Endothelial cell of umbilical vein (primary cell): ENCODE data around the gene AUTS2. TPM values are rescaled to one million over a fixed set of nuclear protein-coding genes. Genes with fewer than 3 reads are reported as not detected.
"Not testable (repeated sequence)": the region's sequence is repeated elsewhere in the genome, so short reads cannot be mapped to it uniquely, and the experiment has no call there.

Source experiments
- BruUV-seq: library from RNA; stranded (reverse); fragments of 400-500 nt; replicated peaks from 2 replicates; lab custom pipeline; 2021; lab: Mats Ljungman, UMichigan
- CTCF ChIA-PET: fragments of 300-600, 350-600 bp; sonication (Branson Sonifier 250); formaldehyde crosslinking; loops from one replicate; lab custom pipeline; 2021; ENCODE audit warnings: antibody characterized with exemption, inconsistent platforms; lab: Charles Lee
- POLR2A ChIA-PET: fragments of 300-600, 350-600 bp; sonication (Branson Sonifier 250); formaldehyde crosslinking; loops from one replicate; lab custom pipeline; 2021; ENCODE audit warnings: antibody characterized with exemption, inconsistent platforms; lab: Charles Lee
- DNase-seq: peaks from one replicate; pipeline ENCODE4 v3.0.0-alpha.2; 2011; ENCODE audit warnings: low read depth, low spot score
- FAIRE-seq: peaks from 2 replicates; lab custom pipeline; 2011; peaks lifted over from hg19 to GRCh38; lab: Jason Lieb, UNC
- H2AFZ ChIP-seq: 2 replicates; pipeline ENCODE4 v1.6.0; 2012; ENCODE audit warnings: low read depth, low read length, control low read depth, inconsistent platforms
- H3K27ac ChIP-seq: 2 replicates; pipeline ENCODE4 v1.5.1; 2011; ENCODE audit warnings: low read depth, mild to moderate bottlenecking, control low read depth, low read length, moderate library complexity; ENCODE audit not compliant: insufficient read depth
- H3K27me3 ChIP-seq, 2 experiments: 2 replicates each; pipeline versions ENCODE4 v1.6.0 to v1.6.1; 2011; ENCODE audit warnings: low read length in 2 of 2, mixed read lengths in 1 of 2; ENCODE audit not compliant: control insufficient read depth in 2 of 2, insufficient read depth in 2 of 2
- H3K36me3 ChIP-seq, 2 experiments: 2 replicates in 1 of 2; 3 replicates in 1 of 2; pipeline ENCODE4 v1.5.1; 2011; ENCODE audit warnings: low read length in 2 of 2, mild to moderate bottlenecking in 1 of 2, moderate library complexity in 1 of 2; ENCODE audit not compliant: control insufficient read depth in 2 of 2, insufficient read depth in 2 of 2; ENCODE audit errors: extremely low read depth in 1 of 2
- H3K4me1 ChIP-seq: 3 replicates; pipeline ENCODE4 v1.5.1; 2011; ENCODE audit warnings: mild to moderate bottlenecking, low read length; ENCODE audit not compliant: control insufficient read depth, insufficient read depth; ENCODE audit errors: extremely low read depth
- H3K4me2 ChIP-seq: 2 replicates; pipeline ENCODE4 v1.6.1; 2011; ENCODE audit warnings: low read length, control low read depth, mixed read lengths; ENCODE audit not compliant: insufficient read depth
- H3K4me3 ChIP-seq, 3 experiments: fragments of 200-600 bp in 1 of 3; sonication (generic), shearing (Covaris generic) in 1 of 3; replicated peaks in 1 of 3; 2 replicates each; pipeline ENCODE4 v1.5.1; 2011 to 2016; ENCODE audit warnings: control low read depth in 3 of 3, low read length in 3 of 3, mild to moderate bottlenecking in 2 of 3, inconsistent platforms in 1 of 3, low read depth in 1 of 3, moderate library complexity in 1 of 3; ENCODE audit not compliant: insufficient read depth in 1 of 3
- H3K79me2 ChIP-seq: 2 replicates; pipeline ENCODE4 v1.6.0; 2012; ENCODE audit warnings: low read length, inconsistent platforms; ENCODE audit not compliant: control insufficient read depth, insufficient read depth
- H3K9ac ChIP-seq: replicated peaks from 2 replicates; pipeline ENCODE3; 2011; ENCODE audit warnings: low read length, control low read depth; ENCODE audit not compliant: insufficient read depth; ENCODE audit errors: extremely low read depth
- H3K9me1 ChIP-seq: replicated peaks from 3 replicates; pipeline ENCODE4 v1.6.0; 2011; ENCODE audit warnings: mild to moderate bottlenecking, low read length; ENCODE audit not compliant: control insufficient read depth, insufficient read depth; ENCODE audit errors: extremely low read depth
- H3K9me3 ChIP-seq: replicated peaks from 2 replicates; pipeline ENCODE4 v1.5.1; 2012; ENCODE audit warnings: low read length, inconsistent platforms; ENCODE audit not compliant: control insufficient read depth, insufficient read depth
- H4K20me1 ChIP-seq: replicated peaks from 2 replicates; pipeline ENCODE3; 2011; ENCODE audit warnings: mild to moderate bottlenecking, low read length; ENCODE audit not compliant: control insufficient read depth, insufficient read depth; ENCODE audit errors: extremely low read depth
- EZH2 ChIP-seq: IDR thresholded peaks from 2 replicates; pipeline ENCODE4 v1.6.1; 2012; ENCODE audit warnings: borderline replicate concordance, low read depth, mild to moderate bottlenecking, moderate library complexity, low read length, inconsistent platforms; ENCODE audit not compliant: severe bottlenecking
- FOS ChIP-seq: IDR thresholded peaks from 2 replicates; pipeline ENCODE4 v1.6.1; 2011; ENCODE audit warnings: mild to moderate bottlenecking, low read length, moderate library complexity, borderline replicate concordance; ENCODE audit not compliant: insufficient read depth
- GATA2 ChIP-seq: IDR thresholded peaks from 2 replicates; pipeline ENCODE4 v1.7.0; 2011; ENCODE audit warnings: low read depth, mild to moderate bottlenecking, moderate library complexity, mixed read lengths, low read length; ENCODE audit not compliant: insufficient read length, insufficient read depth
- JUN ChIP-seq: IDR thresholded peaks from 2 replicates; pipeline ENCODE4 v1.6.1; 2011; ENCODE audit warnings: borderline replicate concordance, low read depth; ENCODE audit not compliant: insufficient read length, insufficient read depth
- MYC ChIP-seq: IDR thresholded peaks from one replicate; pipeline ENCODE4 v1.6.1; 2011; ENCODE audit warnings: mild to moderate bottlenecking, low read depth, low read length
- POLR2A ChIP-seq: IDR thresholded peaks from 2 replicates; pipeline ENCODE4 v1.6.1; 2012; ENCODE audit warnings: low read depth, mild to moderate bottlenecking, control low read depth, low read length
- POLR2AphosphoS5 ChIP-seq: IDR thresholded peaks from 2 replicates; pipeline ENCODE4 v1.6.1; 2012; ENCODE audit warnings: low read depth, mild to moderate bottlenecking, control low read depth, low read length, moderate library complexity; ENCODE audit not compliant: insufficient read depth
- dilution Hi-C: fragments of 300-500 bp; cut with MboI; formaldehyde crosslinking; loops from one replicate; pipeline ENCODE4 v1.15.0; 2019; ENCODE audit warnings: low sequenced_read_pairs; ENCODE audit not compliant: extremely low pct_ligation_motif_present
- intact Hi-C: fragments of 100-400 bp; cut with micrococcal nuclease; formaldehyde crosslinking; loops from one replicate; pipeline ENCODE4 v1.10.0; 2022
- polyA plus RNA-seq, 4 experiments: library from polyadenylated mRNA; depleted of rRNA in 3 of 4; stranded (reverse) in 3 of 4; unstranded in 1 of 4; fragments of >200 nt; gene quantifications; 2 replicates each; pipeline versions ENCODE4 v1.2.1 to v1.2.3, GENCODE V29; 2011 to 2012; ENCODE audit warnings: missing spikeins in 1 of 4
- total RNA-seq: library from RNA; stranded (reverse); gene quantifications from 2 replicates; pipeline ENCODE4 v1.2.3, GENCODE V29; 2021
- TF ChIP-seq, protein P1 (sequence below), 2 donors: IDR thresholded peaks; 1 replicate in 1 of 2; 2 replicates in 1 of 2; pipeline ENCODE4 v1.5.1; 2011; ENCODE audit warnings: low read length in 2 of 2, mild to moderate bottlenecking in 2 of 2, moderate library complexity in 2 of 2, control low read depth in 1 of 2, inconsistent platforms in 1 of 2, low read depth in 1 of 2; ENCODE audit not compliant: insufficient read depth in 1 of 2; ENCODE audit errors: extremely low read depth in 1 of 2
- TF ChIP-seq, protein P2 (sequence below): IDR thresholded peaks from 2 replicates; pipeline ENCODE4 v1.6.1; 2011; ENCODE audit not compliant: insufficient read depth, insufficient read length

AUTS2 gene
- total and polyA plus RNA-seq, 2 donors (not counting 3 experiments of a cell fraction or from before 2014, with no cell fraction given) = 0.59 to 8.0 TPM

DNA sequence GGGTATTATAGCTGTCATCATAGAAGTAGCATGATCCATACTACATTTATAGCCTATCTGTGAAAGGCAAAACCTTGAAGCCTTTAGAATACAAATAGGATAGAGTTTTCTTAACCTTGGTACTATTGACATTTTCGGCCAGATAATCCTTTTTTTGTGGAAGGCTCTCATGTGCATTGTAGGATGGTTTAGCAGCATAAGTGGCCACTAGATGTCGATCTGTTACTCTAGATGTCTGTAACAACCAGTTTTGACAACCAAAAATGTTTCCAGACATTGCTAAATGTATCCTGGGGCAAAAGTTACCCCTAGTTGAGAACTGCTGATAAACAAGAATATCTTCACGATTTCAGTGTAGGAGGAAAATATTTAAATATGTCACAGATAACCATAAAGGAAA is 1214.2 kb downstream of the AUTS2 start:
- Histone ChIP-seq H3K4me2 (no peak overlapping the region), H3K9me3 (no peaks in the 10 kb centered on the region), H3K4me1 (no peaks in the 10 kb centered on the region), H3K27me3 (no peaks in the 10 kb centered on the region), H3K36me3 (no peaks in the 10 kb centered on the region), H4K20me1 (no peaks in the 10 kb centered on the region), H2AFZ (no peak overlapping the region), H3K79me2 (no peaks in the 10 kb centered on the region), H3K9me1 (no peaks in the 10 kb centered on the region), H3K27ac (no peak overlapping the region), H3K9ac (no peak overlapping the region), H3K4me3 (no peak overlapping the region)
- ChIA-PET POLR2A (no interaction called here), CTCF (no interaction called here)
- DNase-seq = no peak
- intact Hi-C loops (no loop called here), dilution Hi-C loops (no loop called here)
- TF ChIP-seq MYC = no peak
- TF ChIP-seq, protein P1, sequence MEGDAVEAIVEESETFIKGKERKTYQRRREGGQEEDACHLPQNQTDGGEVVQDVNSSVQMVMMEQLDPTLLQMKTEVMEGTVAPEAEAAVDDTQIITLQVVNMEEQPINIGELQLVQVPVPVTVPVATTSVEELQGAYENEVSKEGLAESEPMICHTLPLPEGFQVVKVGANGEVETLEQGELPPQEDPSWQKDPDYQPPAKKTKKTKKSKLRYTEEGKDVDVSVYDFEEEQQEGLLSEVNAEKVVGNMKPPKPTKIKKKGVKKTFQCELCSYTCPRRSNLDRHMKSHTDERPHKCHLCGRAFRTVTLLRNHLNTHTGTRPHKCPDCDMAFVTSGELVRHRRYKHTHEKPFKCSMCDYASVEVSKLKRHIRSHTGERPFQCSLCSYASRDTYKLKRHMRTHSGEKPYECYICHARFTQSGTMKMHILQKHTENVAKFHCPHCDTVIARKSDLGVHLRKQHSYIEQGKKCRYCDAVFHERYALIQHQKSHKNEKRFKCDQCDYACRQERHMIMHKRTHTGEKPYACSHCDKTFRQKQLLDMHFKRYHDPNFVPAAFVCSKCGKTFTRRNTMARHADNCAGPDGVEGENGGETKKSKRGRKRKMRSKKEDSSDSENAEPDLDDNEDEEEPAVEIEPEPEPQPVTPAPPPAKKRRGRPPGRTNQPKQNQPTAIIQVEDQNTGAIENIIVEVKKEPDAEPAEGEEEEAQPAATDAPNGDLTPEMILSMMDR (IDR thresholded peaks at IDR 0.05; ENCODE audit: extremely low read depth in 1 of 2, insufficient read depth in 1 of 2, low read depth in 1 of 2, low read length in 2 of 2) = no peak
- no peak for TF ChIP-seq POLR2A
- TF ChIP-seq JUN = no peak
- no peak for TF ChIP-seq FOS
- TF ChIP-seq GATA2 = no peak
- TF ChIP-seq POLR2AphosphoS5 = no peak
- TF ChIP-seq, protein P2, sequence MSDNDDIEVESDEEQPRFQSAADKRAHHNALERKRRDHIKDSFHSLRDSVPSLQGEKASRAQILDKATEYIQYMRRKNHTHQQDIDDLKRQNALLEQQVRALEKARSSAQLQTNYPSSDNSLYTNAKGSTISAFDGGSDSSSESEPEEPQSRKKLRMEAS = no peak
- TF ChIP-seq EZH2 = no peak
- BruUV-seq = no TSS peak
- FAIRE-seq = no peak

DNA sequence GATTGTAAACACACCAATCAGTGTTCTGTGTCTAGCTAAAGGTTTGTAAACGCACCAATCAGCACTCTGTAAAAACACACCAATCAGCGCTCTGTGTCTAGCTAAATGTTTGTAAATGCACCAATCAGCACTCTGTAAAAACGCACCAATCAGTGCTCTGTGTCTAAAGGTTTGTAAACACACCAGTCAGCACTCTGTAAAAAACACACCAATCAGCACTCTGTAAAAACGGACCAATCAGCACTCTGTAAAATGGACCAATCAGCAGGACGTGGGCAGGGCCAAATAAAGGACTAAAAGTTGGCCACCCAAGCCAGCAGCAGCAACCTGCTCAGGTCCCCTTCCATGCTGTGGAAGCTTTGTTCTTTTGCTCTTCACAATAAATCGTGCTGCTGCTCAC is 1224.2 kb downstream of the AUTS2 start:
- ChIA-PET POLR2A (interaction anchor here (0.7 kb wide), 1 partner anchor 865 kb away, joined by 3 read pairs; no protein-coding TSS in a partner anchor), CTCF (interaction anchor here (0.6 kb wide), 1 partner anchor 33 kb away, joined by 4 read pairs; no protein-coding TSS in a partner anchor)
- H4K20me1 ChIP-seq, intact Hi-C loops, H3K9me3 ChIP-seq, H3K9me1 ChIP-seq, H2AFZ ChIP-seq, dilution Hi-C loops, H3K27me3 ChIP-seq, H3K36me3 ChIP-seq, H3K4me1 ChIP-seq, H3K27ac ChIP-seq, H3K4me2 ChIP-seq, BruUV-seq, H3K79me2 ChIP-seq, H3K4me3 ChIP-seq, FAIRE-seq, DNase-seq, H3K9ac ChIP-seq: not testable (repeated sequence)
